AG04450 (cell line): ENCODE measurements around the gene MIER1. TPM values are rescaled to one million over a fixed set of nuclear protein-coding genes. Genes with fewer than 3 reads are reported as not detected.

Experiments
- CTCF ChIA-PET: fragments of 300-600, 350-600 bp; formaldehyde crosslinking; extraction: SDS; loops from one replicate; lab custom pipeline; 2022; ENCODE audit warnings: antibody characterized with exemption, inconsistent platforms; lab: Charles Lee
- POLR2A ChIA-PET: fragments of 350-600 bp; formaldehyde crosslinking; extraction: SDS; loops from one replicate; lab custom pipeline; 2021; ENCODE audit warnings: antibody characterized with exemption, inconsistent platforms; lab: Yijun Ruan, JAX
- DNase-seq: peaks from one replicate; pipeline ENCODE4 v3.0.0-alpha.2; 2011; ENCODE audit warnings: low read depth, low spot score
- H3K27ac ChIP-seq: one replicate; pipeline ENCODE4 v1.5.1; 2012; ENCODE audit warnings: low read depth, low read length, control low read depth
- H3K27me3 ChIP-seq: one replicate; pipeline ENCODE4 v1.6.0; 2012; ENCODE audit warnings: low read length; ENCODE audit not compliant: control insufficient read depth, insufficient read depth
- H3K4me3 ChIP-seq: 2 replicates; pipeline ENCODE4 v1.5.1; 2011; ENCODE audit warnings: mild to moderate bottlenecking, low read depth, low read length, control low read depth
- H3K9me3 ChIP-seq: 2 replicates; pipeline ENCODE4 v1.5.1; 2012; ENCODE audit warnings: low read length; ENCODE audit not compliant: control insufficient read depth, insufficient read depth
- polyA plus RNA-seq: library from polyadenylated mRNA; depleted of rRNA; stranded (reverse); fragments of >200 nt; gene quantifications from 2 replicates; pipeline ENCODE4 v1.2.3, GENCODE V29; 2011
- TF ChIP-seq, protein P1 (sequence below): IDR thresholded peaks from 2 replicates; pipeline ENCODE4 v1.5.1; 2011; ENCODE audit warnings: low read depth, low read length, control low read depth, inconsistent platforms

MIER1 gene
- polyA plus RNA-seq, 1 experiment: 23.6 TPM

DNA sequence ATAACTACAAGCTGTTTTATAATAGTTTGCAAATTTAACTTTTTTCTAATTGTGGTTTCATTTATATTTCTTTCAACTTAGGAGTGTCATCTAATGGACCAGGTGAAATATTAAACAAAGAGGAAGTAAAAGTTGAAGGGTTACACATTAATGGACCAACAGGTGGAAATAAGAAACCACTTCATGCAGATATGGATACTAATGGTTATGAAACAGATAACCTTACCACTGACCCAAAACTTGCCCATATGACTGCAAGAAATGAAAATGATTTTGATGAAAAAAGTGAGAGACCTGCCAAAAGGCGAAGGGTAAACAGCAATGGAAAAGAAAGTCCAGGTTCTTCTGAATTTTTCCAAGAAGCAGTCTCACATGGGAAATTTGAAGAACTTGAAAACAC is 59.7 kb downstream of the MIER1 start:
- Histone ChIP-seq H3K4me3 (no peak overlapping the region), H3K27ac (no peak overlapping the region), H3K9me3 (no peaks in the 10 kb centered on the region), H3K27me3 (no peaks in the 10 kb centered on the region)
- no peak for DNase-seq
- ChIA-PET POLR2A (no interaction called here), CTCF (interaction anchor here (4.0 kb wide), 1 partner anchor 12 kb away, joined by 19 read pairs; no protein-coding TSS in a partner anchor)
- TF ChIP-seq, protein P1, sequence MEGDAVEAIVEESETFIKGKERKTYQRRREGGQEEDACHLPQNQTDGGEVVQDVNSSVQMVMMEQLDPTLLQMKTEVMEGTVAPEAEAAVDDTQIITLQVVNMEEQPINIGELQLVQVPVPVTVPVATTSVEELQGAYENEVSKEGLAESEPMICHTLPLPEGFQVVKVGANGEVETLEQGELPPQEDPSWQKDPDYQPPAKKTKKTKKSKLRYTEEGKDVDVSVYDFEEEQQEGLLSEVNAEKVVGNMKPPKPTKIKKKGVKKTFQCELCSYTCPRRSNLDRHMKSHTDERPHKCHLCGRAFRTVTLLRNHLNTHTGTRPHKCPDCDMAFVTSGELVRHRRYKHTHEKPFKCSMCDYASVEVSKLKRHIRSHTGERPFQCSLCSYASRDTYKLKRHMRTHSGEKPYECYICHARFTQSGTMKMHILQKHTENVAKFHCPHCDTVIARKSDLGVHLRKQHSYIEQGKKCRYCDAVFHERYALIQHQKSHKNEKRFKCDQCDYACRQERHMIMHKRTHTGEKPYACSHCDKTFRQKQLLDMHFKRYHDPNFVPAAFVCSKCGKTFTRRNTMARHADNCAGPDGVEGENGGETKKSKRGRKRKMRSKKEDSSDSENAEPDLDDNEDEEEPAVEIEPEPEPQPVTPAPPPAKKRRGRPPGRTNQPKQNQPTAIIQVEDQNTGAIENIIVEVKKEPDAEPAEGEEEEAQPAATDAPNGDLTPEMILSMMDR: no peak

- no peaks in the 10 kb centered on the region for H3K9me3 ChIP-seq
- DNase-seq: no peak
- ChIA-PET POLR2A (no interaction called here), CTCF (interaction anchor here (0.8 to 4.0 kb wide), 3 partner anchors 10 to 222 kb away, joined by 3 to 19 read pairs (median 9); no protein-coding TSS in a partner anchor)
- H3K27ac ChIP-seq: no peak overlapping the region
- no peaks in the 10 kb centered on the region for H3K27me3 ChIP-seq
- no peak overlapping the region for H3K4me3 ChIP-seq
- TF ChIP-seq, protein P1: no peak
These were observed 61.0 kb downstream of the MIER1 start for GRCh38 chr1:66985835-66986234.

DNA sequence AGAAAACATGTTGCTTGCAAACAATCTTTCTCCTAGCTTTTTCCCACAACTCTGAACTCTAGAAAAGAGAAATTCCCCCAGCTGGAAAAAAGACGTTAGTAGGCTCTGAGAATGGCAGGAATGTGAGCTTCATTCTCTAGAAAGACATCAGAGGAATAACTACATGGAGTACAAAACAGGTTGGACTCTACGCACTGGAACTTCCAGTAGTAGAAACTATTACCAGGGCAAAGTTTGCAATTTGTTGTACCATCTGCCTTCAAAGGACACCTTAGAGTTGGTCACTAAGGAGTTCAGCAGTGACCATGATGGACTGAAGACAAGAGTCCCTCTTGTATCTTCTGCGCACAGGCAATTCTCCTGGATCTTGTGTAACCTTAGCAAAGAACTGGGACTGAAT is 68.3 kb downstream of the MIER1 start:
- ChIA-PET POLR2A (interaction anchor here (0.7 kb wide), 1 partner anchor 228 kb away, joined by 3 read pairs; no protein-coding TSS in a partner anchor), CTCF (interaction anchor here (1.0 to 6.9 kb wide), 2 partner anchors 10 to 154 kb away, joined by 3 to 325 read pairs; no protein-coding TSS in a partner anchor)
- TF ChIP-seq, protein P1: no peak
- H3K27me3 ChIP-seq: no peaks in the 10 kb centered on the region
- no peak overlapping the region for H3K27ac ChIP-seq
- no peak overlapping the region for H3K4me3 ChIP-seq
- DNase-seq: no peak
- no peaks in the 10 kb centered on the region for H3K9me3 ChIP-seq

GRCh38 chr1:66996018-66996682 is 71.4 kb downstream of the MIER1 start:
- Histone ChIP-seq H3K27ac (no peak overlapping the region), H3K4me3 (no peak overlapping the region), H3K27me3 (no peaks in the 10 kb centered on the region), H3K9me3 (no peaks in the 10 kb centered on the region)
- ChIA-PET POLR2A (interaction anchor here (0.7 to 1.5 kb wide), 5 partner anchors 15 to 215 kb away, joined by 3 to 9 read pairs (median 3); no protein-coding TSS in a partner anchor), CTCF (interaction anchor here (0.5 to 6.9 kb wide), 37 partner anchors 9 to 355 kb away, joined by 3 to 325 read pairs (median 5); partner anchors contain the start of gene IL23R)
- TF ChIP-seq, protein P1: peak; percentile 89
- peak; percentile 55 for DNase-seq

- TF ChIP-seq, protein P1: no peak
- Histone ChIP-seq H3K4me3 (no peak overlapping the region), H3K27me3 (no peaks in the 10 kb centered on the region), H3K9me3 (no peaks in the 10 kb centered on the region), H3K27ac (no peak overlapping the region)
- no peak for DNase-seq
- CTCF ChIA-PET: interaction anchor here (0.5 to 4.2 kb wide), 3 partner anchors 59 to 224 kb away, joined by 3 to 49 read pairs (median 4); no protein-coding TSS in a partner anchor
- POLR2A ChIA-PET: no interaction called here
These were observed 74.2 kb downstream of the MIER1 start for GRCh38 chr1:66998972-66999371.
